IMR-90 (cell line): ENCODE data around the gene ARHGAP19. TPM values are rescaled to one million over a fixed set of nuclear protein-coding genes. Genes with fewer than 3 reads are reported as not detected.

ENCODE experiments used
- ATAC-seq: fragments of 200-7000 bp; cut with Tn5 transposase; 2 replicates; pipeline ENCODE4 v1.9.1; 2020; ENCODE audit warnings: low read depth, mild to moderate bottlenecking, moderate library complexity
- BruUV-seq: library from RNA; stranded (reverse); fragments of 400-500 nt; replicated peaks from 2 replicates; lab custom pipeline; 2021; lab: Mats Ljungman, UMichigan
- CTCF ChIA-PET: fragments of 300-600 bp; formaldehyde crosslinking; extraction: SDS; loops from one replicate; lab custom pipeline; 2021; ENCODE audit warnings: antibody characterized with exemption; lab: Yijun Ruan, JAX
- POLR2A ChIA-PET: fragments of 300-600 bp; sonication (Branson Sonifier 250); formaldehyde crosslinking; loops from one replicate; lab custom pipeline; 2022; ENCODE audit warnings: antibody characterized with exemption; ENCODE audit not compliant: unreplicated experiment; lab: Charles Lee
- DNase-seq: peaks from one replicate; pipeline ENCODE4 v3.0.0; 2013
- H2AFZ ChIP-seq: replicated peaks from 2 replicates; pipeline ENCODE3; 2013; ENCODE audit warnings: low read length, mild to moderate bottlenecking; ENCODE audit not compliant: poor library complexity
- H2AK5ac ChIP-seq: 2 replicates; pipeline ENCODE4 v1.6.1; 2013; ENCODE audit warnings: low read depth, low read length, inconsistent platforms
- H2AK9ac ChIP-seq: replicated peaks from 2 replicates; pipeline ENCODE3; 2013; ENCODE audit warnings: mild to moderate bottlenecking, low read depth, low read length, moderate library complexity; ENCODE audit not compliant: poor library complexity
- H2BK120ac ChIP-seq: 2 replicates; pipeline ENCODE4 v1.6.1; 2013; ENCODE audit warnings: low read depth, low read length, inconsistent platforms
- H2BK15ac ChIP-seq: 3 replicates; pipeline ENCODE4 v1.6.1; 2013; ENCODE audit warnings: low read depth, low read length, inconsistent platforms
- H2BK20ac ChIP-seq: 2 replicates; pipeline ENCODE4 v1.6.1; 2013; ENCODE audit warnings: low read depth, mild to moderate bottlenecking, inconsistent platforms, low read length, moderate library complexity
- H2BK5ac ChIP-seq: 2 replicates; pipeline ENCODE4 v1.6.1; 2013; ENCODE audit warnings: mild to moderate bottlenecking, low read depth, low read length, inconsistent platforms; ENCODE audit not compliant: poor library complexity, severe bottlenecking
- H3K14ac ChIP-seq: replicated peaks from 2 replicates; pipeline ENCODE4 v1.6.1; 2013; ENCODE audit warnings: low read depth, low read length, inconsistent platforms
- H3K18ac ChIP-seq: 2 replicates; pipeline ENCODE4 v1.6.1; 2013; ENCODE audit warnings: low read depth, low read length, control low read depth
- H3K23ac ChIP-seq: 2 replicates; pipeline ENCODE4 v1.6.1; 2013; ENCODE audit warnings: low read depth, low read length, inconsistent platforms
- H3K27ac ChIP-seq: 2 replicates; pipeline ENCODE4 v1.5.1; 2013; ENCODE audit warnings: mild to moderate bottlenecking, control low read depth, low read length; ENCODE audit not compliant: insufficient read depth
- H3K27me3 ChIP-seq: 2 replicates; pipeline ENCODE4 v1.6.1; 2013; ENCODE audit warnings: low read length; ENCODE audit not compliant: control insufficient read depth, insufficient read depth
- H3K36me3 ChIP-seq: 2 replicates; pipeline ENCODE4 v1.6.1; 2013; ENCODE audit warnings: low read length, mixed read lengths; ENCODE audit not compliant: control insufficient read depth, insufficient read depth
- H3K4ac ChIP-seq: 2 replicates; pipeline ENCODE4 v1.6.1; 2013; ENCODE audit warnings: low read depth, low read length, inconsistent platforms
- H3K4me1 ChIP-seq: 2 replicates; pipeline ENCODE4 v1.6.1; 2013; ENCODE audit warnings: low read length, mixed read lengths; ENCODE audit not compliant: control insufficient read depth, insufficient read depth
- H3K4me2 ChIP-seq: 2 replicates; pipeline ENCODE4 v1.6.1; 2013; ENCODE audit warnings: low read depth, mild to moderate bottlenecking, control low read depth, low read length, moderate library complexity
- H3K4me3 ChIP-seq: 2 replicates; pipeline ENCODE4 v1.5.1; 2013; ENCODE audit warnings: low read depth, mild to moderate bottlenecking, control low read depth, low read length, moderate library complexity; ENCODE audit not compliant: insufficient read depth
- H3K56ac ChIP-seq: 2 replicates; pipeline ENCODE4 v1.6.1; 2013; ENCODE audit warnings: low read length, inconsistent platforms; ENCODE audit not compliant: insufficient read depth; ENCODE audit errors: extremely low read depth
- H3K79me1 ChIP-seq, 2 experiments: 2 replicates each; pipeline ENCODE4 v1.6.1; 2013; ENCODE audit warnings: low read length in 2 of 2, inconsistent platforms in 1 of 2, low read depth in 1 of 2
- H3K9ac ChIP-seq: 2 replicates; pipeline ENCODE4 v1.6.1; 2013; ENCODE audit warnings: low read depth, low read length, control low read depth
- H3K9me1 ChIP-seq: 2 replicates; pipeline ENCODE4 v1.6.1; 2013; ENCODE audit warnings: low read length, inconsistent platforms; ENCODE audit not compliant: insufficient read depth
- H3K9me3 ChIP-seq: 2 replicates; pipeline ENCODE4 v1.6.1; 2013; ENCODE audit warnings: low read length; ENCODE audit not compliant: control insufficient read depth, insufficient read depth
- H4K20me1 ChIP-seq: 2 replicates; pipeline ENCODE4 v1.6.1; 2013; ENCODE audit warnings: low read length, inconsistent platforms; ENCODE audit not compliant: insufficient read depth
- H4K5ac ChIP-seq: 2 replicates; pipeline ENCODE4 v1.6.1; 2013; ENCODE audit warnings: mild to moderate bottlenecking, low read depth, low read length, control low read depth
- H4K8ac ChIP-seq, 2 experiments: 2 replicates each; pipeline ENCODE4 v1.6.1; 2013; ENCODE audit warnings: low read depth in 2 of 2, low read length in 2 of 2, control low read depth in 1 of 2, inconsistent platforms in 1 of 2
- H4K91ac ChIP-seq: 2 replicates; pipeline ENCODE4 v1.6.1; 2013; ENCODE audit warnings: low read depth, low read length, inconsistent platforms; ENCODE audit not compliant: insufficient read depth
- CHD1 ChIP-seq: IDR thresholded peaks from 2 replicates; pipeline ENCODE4 v1.6.1; 2012; ENCODE audit warnings: low read depth, low read length, improper control_type of control experiment
- RCOR1 ChIP-seq: IDR thresholded peaks from 2 replicates; pipeline ENCODE4 v1.6.1; 2012; ENCODE audit warnings: mild to moderate bottlenecking, low read length, improper control_type of control experiment; ENCODE audit not compliant: insufficient replicate concordance
- WGBS, 2 experiments: methylation state at CpG; one replicate each; pipeline versions ENCODE4 v1.1.5 to v1.1.7; 2013; ENCODE audit warnings: missing lambda C conversion rate in 2 of 2; ENCODE audit not compliant: insufficient read length in 1 of 2; ENCODE audit errors: extremely low coverage in 2 of 2; 5-methylcytosine and 5-hydroxymethylcytosine counted together
- dilution Hi-C: fragments of 300-500 bp; cut with HindIII; formaldehyde crosslinking; loops from one replicate; pipeline ENCODE4 v1.14.3; 2018; ENCODE audit warnings: low sequenced_read_pairs; ENCODE audit not compliant: unreplicated experiment
- in situ Hi-C: fragments of 300-500 bp; cut with MboI; formaldehyde crosslinking; loops from 3 replicates; pipeline ENCODE4 v1.14.3; 2019; ENCODE audit warnings: low sequenced_read_pairs, inconsistent platforms, mixed read lengths
- intact Hi-C: fragments of 100-400 bp; cut with micrococcal nuclease; formaldehyde crosslinking; loops from 2 replicates; pipeline ENCODE4 v1.10.0; 2022
- polyA plus RNA-seq, 3 experiments: library from polyadenylated mRNA; depleted of rRNA; stranded (reverse); fragments of >200 nt; gene quantifications; 2 replicates each; pipeline ENCODE4 v1.2.3, GENCODE V29; 2012; ENCODE audit warnings: low replicate concordance in 1 of 3
- total RNA-seq: library from RNA; depleted of rRNA; stranded (reverse); fragments of >200 nt; gene quantifications from 2 replicates; pipeline ENCODE4 v1.2.3, GENCODE V29; 2012

ARHGAP19 gene
- total and polyA plus RNA-seq, 2 of the 4 experiments (the other 2 are of a cell fraction): 6.3 to 7.0 TPM

DNA sequence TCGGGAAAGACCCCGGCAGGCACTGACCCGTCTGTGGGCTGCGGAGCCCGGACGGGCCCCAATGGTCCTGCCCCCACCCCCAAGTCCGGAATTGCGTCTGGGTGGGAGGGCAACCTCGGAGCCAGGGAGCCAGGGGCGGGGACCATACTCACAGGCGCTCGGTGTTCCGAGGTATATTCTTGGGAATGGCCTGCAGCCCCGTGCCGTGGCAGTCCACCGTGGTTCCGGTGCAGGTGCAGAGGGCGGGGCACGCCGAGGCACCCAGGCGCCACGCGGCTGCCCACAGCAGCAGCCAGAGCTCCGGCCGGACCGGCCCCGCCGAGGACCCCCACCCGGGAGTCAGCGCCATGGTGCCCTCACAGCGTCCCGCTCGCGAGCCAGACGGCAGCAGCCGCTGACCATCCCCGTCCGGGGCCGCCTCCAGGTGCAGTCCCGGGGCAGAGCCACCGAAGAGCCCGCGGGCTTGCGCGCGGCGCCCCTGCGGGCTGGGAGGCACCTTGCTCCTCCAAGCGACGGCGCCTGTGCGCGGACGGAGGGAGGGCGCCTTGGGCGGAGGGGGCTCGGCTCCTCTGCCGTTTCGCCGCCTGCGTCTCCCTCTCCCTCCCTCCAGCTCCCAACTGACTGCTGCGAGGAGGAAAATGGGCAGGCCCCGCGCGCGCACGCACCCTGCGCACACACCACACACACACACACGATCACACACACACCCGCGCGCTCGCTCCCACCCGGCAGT, 106.9 kb downstream of the ARHGAP19 start, which contains the start of gene SLIT1:
Gene SLIT1, minus strand, starts transcription at position 634 of the 733 bp plus-strand sequence. Its CDS starts 285 bp downstream, at position 349.
- no peak for TF ChIP-seq CHD1
- no peak for TF ChIP-seq RCOR1

More for the DNA sequence above, 106.9 kb downstream of the ARHGAP19 start, which contains the start of gene SLIT1:
- Histone ChIP-seq H2BK120ac (no peak within 1 kb of the TSS), H4K8ac (no peak within 1 kb of the TSS), H3K4me2 (no peak within 1 kb of the TSS), H3K14ac (no peak within 1 kb of the TSS), H2AK9ac (no peak within 1 kb of the TSS), H3K27me3 (peaks cover 85% of the 10 kb centered on the region), H3K9me1 (no peaks in the 10 kb centered on the region), H2BK5ac (no peak within 1 kb of the TSS), H4K5ac (no peak within 1 kb of the TSS), H4K91ac (no peak within 1 kb of the TSS), H3K23ac (no peak within 1 kb of the TSS), H3K79me1 (no peaks in the 10 kb centered on the region), H3K4me1 (no peaks in the 10 kb centered on the region), H3K18ac (no peak within 1 kb of the TSS), H3K56ac (no peak within 1 kb of the TSS), H2AFZ (peak within 1 kb of the TSS; percentile 41), H2BK20ac (no peak within 1 kb of the TSS), H3K36me3 (no peaks in the 10 kb centered on the region), H2AK5ac (no peak within 1 kb of the TSS), H3K4ac (no peak within 1 kb of the TSS), H3K9me3 (no peaks in the 10 kb centered on the region), H3K4me3 (no peak within 1 kb of the TSS), H4K20me1 (no peaks in the 10 kb centered on the region), H2BK15ac (no peak within 1 kb of the TSS), H3K27ac (no peak within 1 kb of the TSS), H3K9ac (no peak within 1 kb of the TSS)
- ATAC-seq (no peak), DNase-seq (no peak)
- WGBS, 2 experiments: 3% methylated on average over 20 of the region's 74 CpGs; no CpG with 5 or more reads in 1 of the 2 experiments
- dilution Hi-C loops (no loop called here), in situ Hi-C loops (no loop called here), intact Hi-C loops (no loop called here)
- no TSS peak for BruUV-seq
- ChIA-PET POLR2A (no interaction called here), CTCF (interaction anchor here (1.4 kb wide), 1 partner anchor 11 kb away, joined by 3 read pairs; no protein-coding TSS in a partner anchor)
